ENCODE measurements around the gene HRH1.
"Not testable (repeated sequence)": the region's sequence is repeated elsewhere in the genome, so short reads cannot be mapped to it uniquely, and the experiment has no call there.

HRH1 gene

GRCh38 chr3:11206316-11206715 lies 52.0 kb downstream of the HRH1 start:
- DNase-seq (ENCODE audit: low read depth), result no peak

GRCh38 chr3:11206953-11207352 lies 52.7 kb downstream of the HRH1 start:
- no peak for DNase-seq (ENCODE audit: low read depth)

- DNase-seq (ENCODE audit: low read depth), result peak; percentile 35
These were observed 57.4 kb downstream of the HRH1 start for GRCh38 chr3:11211531-11212298.

- DNase-seq (ENCODE audit: low read depth), result no peak
These were observed 58.0 kb downstream of the HRH1 start for GRCh38 chr3:11212299-11212608.

GRCh38 chr3:11212784-11213183 lies 58.5 kb downstream of the HRH1 start:
- DNase-seq (ENCODE audit: low read depth), result no peak

GRCh38 chr3:11213810-11214450 lies 59.6 kb downstream of the HRH1 start:
- no peak for DNase-seq (ENCODE audit: low read depth)

- DNase-seq (ENCODE audit: low read depth), result no peak
These were observed 60.2 kb downstream of the HRH1 start for GRCh38 chr3:11214451-11214978.

- not testable (repeated sequence) for DNase-seq (ENCODE audit: low read depth)
These were observed 63.1 kb downstream of the HRH1 start for GRCh38 chr3:11217370-11217769.

- DNase-seq (ENCODE audit: low read depth), result no peak
These were observed 65.9 kb downstream of the HRH1 start for GRCh38 chr3:11220230-11220629.

GRCh38 chr3:11221818-11222415 lies 67.6 kb downstream of the HRH1 start:
- DNase-seq (ENCODE audit: low read depth), result no peak

- DNase-seq (ENCODE audit: low read depth), result no peak
These were observed 69.7 kb downstream of the HRH1 start for GRCh38 chr3:11224010-11224409.

GRCh38 chr3:11224870-11225229 lies 70.6 kb downstream of the HRH1 start:
- DNase-seq (ENCODE audit: low read depth), result no peak

GRCh38 chr3:11226042-11226370 lies 71.7 kb downstream of the HRH1 start:
- no peak for DNase-seq (ENCODE audit: low read depth)

- DNase-seq (ENCODE audit: low read depth), result no peak
These were observed 73.7 kb downstream of the HRH1 start for GRCh38 chr3:11228041-11228440.

GRCh38 chr3:11230125-11230524 lies 75.8 kb downstream of the HRH1 start:
- no peak for DNase-seq (ENCODE audit: low read depth)

GRCh38 chr3:11230832-11231231 lies 76.5 kb downstream of the HRH1 start:
- no peak for DNase-seq (ENCODE audit: low read depth)

GRCh38 chr3:11235385-11235784 lies 81.1 kb downstream of the HRH1 start:
- no peak for DNase-seq (ENCODE audit: low read depth)

- DNase-seq (ENCODE audit: low read depth), result no peak
These were observed 82.5 kb downstream of the HRH1 start for GRCh38 chr3:11236588-11237461.

- peak; percentile 38 for DNase-seq (ENCODE audit: low read depth)
These were observed 83.8 kb downstream of the HRH1 start for GRCh38 chr3:11238060-11238459.

GRCh38 chr3:11238880-11239279 lies 84.6 kb downstream of the HRH1 start:
- peak; percentile 66 for DNase-seq (ENCODE audit: low read depth)

GRCh38 chr3:11239796-11240195 lies 85.5 kb downstream of the HRH1 start:
- DNase-seq (ENCODE audit: low read depth), result no peak

GRCh38 chr3:11240496-11240895 lies 86.2 kb downstream of the HRH1 start:
- no peak for DNase-seq (ENCODE audit: low read depth)

All from stromal cell of bone marrow (primary cell).